Daoy (cell line): ENCODE measurements around the gene FHIP1B. TPM values are rescaled to one million over a fixed set of nuclear protein-coding genes. Genes with fewer than 3 reads are reported as not detected.

ENCODE experiments used
- DNase-seq: peaks from one replicate; pipeline ENCODE4 v3.0.0-alpha.2; 2015; ENCODE audit warnings: low read depth
- total RNA-seq: library from RNA; depleted of rRNA; stranded (reverse); fragments of >200 nt; shearing (Covaris generic); gene quantifications from 2 replicates; pipeline ENCODE4 v1.2.3, GENCODE V29; 2014

Gene FHIP1B
- total RNA-seq, 1 experiment from 2014 or later, result 14.9 TPM

DNA sequence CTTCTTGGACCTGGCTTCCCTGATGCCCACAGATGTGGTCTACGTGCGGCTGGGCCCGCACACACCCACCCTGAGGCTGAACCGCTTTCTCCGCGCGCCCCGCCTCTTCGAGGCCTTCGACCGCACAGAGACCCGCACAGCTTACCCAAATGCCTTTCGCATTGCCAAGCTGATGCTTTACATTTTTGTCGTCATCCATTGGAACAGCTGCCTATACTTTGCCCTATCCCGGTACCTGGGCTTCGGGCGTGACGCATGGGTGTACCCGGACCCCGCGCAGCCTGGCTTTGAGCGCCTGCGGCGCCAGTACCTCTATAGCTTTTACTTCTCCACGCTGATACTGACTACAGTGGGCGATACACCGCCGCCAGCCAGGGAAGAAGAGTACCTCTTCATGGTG, 5.7 kb upstream of the FHIP1B start:
- no peak for DNase-seq

DNA sequence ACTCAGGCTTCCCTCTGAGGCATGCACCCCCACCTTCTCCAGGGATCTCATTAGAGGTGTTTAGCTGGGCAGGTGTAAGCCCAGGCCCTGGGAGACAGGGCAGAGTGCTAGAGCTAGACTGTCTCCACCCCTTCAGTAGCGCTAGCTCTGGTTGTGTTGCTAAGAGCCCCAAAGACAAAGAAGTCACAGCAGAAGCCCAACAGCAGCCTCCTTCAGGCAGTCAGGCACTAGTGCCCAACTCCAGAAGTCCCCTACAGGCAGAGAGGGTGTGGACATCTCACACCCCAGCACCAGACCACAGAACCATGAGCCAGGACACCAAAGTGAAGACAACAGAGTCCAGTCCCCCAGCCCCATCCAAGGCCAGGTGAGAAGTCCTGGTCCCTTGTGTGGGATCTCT, 4.5 kb upstream of the FHIP1B start, which contains the start of gene CNGA4:
Gene CNGA4 (plus strand): TSS at position 188 of the 400 bp plus-strand sequence. CDS start 118 bp downstream, at position 306.
- no peak for DNase-seq

DNA sequence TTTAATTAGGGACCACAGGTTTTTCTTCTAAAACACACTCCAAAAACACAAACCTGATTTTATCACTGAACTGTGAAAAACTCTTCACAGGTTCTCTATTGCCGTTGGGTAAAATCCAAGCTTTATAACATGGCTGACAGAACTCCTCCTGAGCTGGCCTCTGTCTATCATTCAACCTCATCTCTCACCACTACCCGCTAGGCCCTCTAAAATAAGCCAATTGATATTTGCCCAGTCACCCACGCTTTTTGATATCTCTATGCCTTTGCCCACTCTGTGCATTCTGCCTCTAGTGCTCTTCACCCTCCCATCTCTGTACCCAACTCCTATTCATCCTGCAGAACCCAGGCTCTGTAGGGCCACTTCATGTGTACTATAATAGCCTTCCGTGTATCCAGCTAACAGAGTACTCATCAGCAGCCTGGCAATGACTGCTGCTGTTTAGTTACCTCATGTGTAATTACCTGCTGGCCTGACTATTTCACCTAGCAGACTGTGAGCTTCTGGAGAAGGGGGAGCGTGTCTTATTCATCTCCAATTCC, 3.4 kb upstream of the FHIP1B start:
- DNase-seq, result no peak

DNA sequence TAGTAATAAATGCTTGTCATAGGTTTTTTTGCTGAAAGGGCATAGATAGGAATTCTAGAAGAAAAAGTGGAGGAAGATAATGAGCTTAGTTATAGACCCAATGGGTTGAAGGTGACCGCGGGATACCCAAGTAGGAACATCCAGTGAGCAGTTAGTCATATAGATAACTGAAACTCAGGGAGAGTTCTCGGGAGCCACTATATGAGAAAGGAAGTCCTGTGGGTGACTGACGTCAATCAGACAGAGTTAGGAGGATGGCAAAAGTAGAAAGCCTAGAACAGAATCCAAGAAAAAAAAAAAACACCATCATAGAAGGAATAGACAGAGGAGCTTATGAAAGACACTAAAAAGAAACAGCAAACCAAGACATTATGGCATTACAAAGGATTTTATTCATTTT, 2.8 kb upstream of the FHIP1B start:
- no peak for DNase-seq

DNA sequence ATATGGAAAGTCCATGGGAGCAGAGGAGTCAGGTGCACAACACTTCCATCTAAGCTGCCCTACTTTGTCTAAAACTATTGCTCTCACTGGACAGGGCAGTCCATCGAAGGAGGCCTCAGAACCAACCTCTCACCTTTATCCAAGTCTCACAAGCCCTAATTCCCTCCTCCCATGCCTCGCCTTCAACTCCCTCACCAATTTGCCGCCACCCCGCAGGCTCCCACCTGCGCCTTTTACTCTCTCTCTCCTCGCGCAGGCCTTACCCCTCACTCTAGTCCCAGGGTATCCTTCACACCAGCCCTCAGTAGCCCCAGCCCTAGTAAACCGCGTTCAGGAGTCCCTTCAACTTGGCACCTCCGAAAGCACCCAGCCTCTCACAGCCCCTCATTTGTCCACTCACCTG, 451 bp downstream of the FHIP1B start:
- no peak for DNase-seq

DNA sequence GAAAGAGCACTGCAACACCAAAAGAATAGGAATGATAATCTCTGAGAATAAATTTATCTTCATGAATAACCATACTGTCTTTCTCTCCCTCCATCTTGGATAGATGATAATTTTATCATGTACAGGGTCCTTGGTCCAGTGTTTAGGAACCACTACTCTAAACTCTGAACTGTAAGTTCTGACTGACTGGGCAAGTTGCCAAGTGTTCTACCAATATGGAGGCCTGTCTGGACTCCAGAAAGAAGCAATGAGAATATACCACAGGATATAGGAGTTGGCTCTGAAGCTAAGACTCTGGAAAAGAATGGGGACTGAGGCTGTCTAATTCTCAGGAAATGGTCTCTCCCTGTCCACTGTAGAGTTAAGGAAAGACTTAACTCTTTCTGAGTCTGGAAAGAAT, 1.5 kb downstream of the FHIP1B start:
- no peak for DNase-seq

DNA sequence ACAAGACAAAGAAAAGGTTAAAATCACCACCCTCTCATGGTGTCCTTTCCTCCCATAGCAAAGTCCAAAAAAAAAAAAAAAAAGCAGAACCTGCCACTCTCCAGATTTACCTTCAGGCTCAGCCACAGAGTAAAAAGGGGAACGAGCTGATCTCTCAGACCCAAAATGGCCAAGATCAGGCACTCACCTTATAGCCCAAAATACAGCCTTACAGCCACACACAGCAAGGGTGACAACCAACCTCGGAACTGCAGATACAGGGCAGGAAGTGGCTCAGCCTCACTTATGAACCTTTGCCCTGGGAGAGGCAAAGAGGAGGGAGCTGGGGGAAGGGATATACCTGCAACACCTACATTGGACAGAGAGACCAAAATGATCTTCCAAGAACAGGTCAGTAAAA, 4.5 kb downstream of the FHIP1B start:
- no peak for DNase-seq

DNA sequence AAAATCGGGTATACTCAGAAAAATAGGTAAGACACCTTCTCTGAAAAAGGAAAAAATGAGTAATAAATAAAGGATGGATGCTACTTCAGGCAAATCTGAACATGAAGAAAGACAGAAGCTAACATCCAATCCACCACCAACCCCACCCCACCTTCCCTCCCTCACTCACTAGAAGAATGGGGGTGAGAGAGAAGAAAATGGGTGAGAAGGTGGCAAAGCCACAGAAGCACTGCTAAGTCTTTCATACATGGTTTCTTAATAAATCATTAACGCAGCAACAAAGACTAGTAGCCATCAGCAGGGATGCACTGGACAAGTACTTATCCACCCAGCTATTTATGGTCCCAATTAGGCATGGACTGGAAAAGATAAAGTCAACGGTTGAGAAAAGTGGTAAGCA, 5.9 kb downstream of the FHIP1B start:
- DNase-seq, result no peak

DNA sequence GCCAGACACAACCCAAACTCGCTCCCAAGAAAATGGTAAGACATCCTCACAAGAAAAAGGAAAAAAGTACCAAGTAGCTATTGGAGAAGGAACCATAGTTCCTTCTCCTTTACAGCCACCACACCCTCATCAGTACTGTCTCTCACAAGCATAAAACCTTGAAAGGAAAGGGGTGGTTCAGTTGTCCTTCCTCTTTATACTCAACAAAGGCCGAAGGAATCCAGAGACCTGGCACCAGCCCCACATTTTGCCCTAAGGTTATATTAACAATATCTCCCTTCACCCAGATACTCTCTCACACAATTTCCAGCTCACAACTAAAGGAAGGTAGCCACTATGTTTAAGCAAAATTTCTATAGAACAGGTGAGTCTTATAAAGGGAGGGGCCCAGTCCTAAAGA, 8.5 kb downstream of the FHIP1B start:
- DNase-seq, result no peak

DNA sequence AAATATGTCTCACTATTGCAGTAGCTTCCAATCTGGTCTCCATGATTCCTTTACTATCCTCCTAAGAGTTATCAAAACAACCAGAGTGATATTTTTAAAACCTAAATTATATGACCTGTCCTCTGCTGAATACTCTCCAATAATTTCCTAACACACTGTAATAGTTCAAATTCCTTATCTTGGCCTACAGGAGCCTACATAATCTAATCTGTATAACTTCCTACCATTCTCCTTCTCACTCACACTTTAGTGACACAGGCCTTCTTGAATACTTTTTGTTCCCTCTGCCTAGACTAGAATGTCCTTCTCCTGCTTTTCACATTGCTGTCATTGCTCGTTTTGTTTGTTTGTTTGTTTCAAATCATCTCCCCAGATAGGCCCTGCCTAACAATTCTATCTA, 9.4 kb downstream of the FHIP1B start:
- DNase-seq, result no peak

DNA sequence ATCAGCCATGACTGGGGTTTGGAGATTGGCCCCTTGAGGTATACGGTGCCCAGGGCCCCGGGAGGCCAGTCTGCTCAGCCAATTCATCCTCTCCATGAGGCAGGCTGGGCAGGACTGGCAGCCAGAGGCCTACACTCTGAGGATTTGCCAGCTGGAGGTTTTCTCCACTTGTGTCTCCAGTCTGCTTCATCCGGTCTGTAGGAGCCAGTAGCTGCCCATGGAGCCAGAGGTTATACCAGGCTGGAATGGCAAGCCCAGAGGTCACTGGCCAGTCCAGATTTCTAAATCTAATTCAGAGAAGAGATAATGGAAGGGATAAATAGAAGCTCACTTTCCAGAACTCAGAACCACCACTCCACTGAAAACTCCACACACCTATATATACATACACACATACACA, 10.0 kb downstream of the FHIP1B start:
- DNase-seq, result no peak

DNA sequence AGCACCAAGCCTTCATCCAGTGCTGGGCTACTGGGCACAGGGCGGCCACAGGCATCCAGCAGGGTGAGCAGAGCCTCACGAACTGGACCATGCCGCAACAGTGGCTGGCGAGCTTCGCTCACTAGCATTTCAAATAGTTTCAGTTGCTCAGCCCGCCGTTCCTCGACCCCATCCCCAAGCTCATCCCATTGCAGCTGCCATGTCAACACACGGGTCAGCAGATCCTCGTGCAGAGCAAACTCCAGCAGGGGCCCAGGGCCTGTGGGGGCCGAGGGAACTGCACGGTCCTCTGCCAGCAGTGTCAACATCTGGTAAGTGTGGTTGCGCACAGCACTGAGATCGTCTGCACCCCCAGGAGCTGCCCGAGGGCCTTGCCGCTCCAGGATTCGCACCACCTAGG, 10.6 kb downstream of the FHIP1B start:
- DNase-seq, result no peak

DNA sequence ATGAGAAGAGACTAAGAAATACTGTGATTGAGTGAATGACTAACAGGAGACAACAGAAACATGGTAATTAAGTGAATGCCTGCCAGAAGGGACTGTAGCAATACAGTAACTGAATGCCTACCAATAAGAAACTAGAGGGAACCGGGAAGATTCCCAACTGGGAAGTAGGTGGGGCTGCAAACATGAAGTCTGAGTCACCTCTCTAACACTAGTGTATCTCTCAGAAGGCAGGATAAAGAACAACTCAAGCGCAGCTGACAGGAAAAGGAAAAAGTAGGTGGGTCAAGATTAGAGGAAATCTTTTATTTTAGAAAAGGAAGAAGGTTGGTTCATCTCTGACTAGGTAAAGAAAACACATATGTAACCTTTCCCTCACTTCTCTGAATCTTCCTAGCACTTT, 15.1 kb downstream of the FHIP1B start:
- peak; percentile 68 for DNase-seq

DNA sequence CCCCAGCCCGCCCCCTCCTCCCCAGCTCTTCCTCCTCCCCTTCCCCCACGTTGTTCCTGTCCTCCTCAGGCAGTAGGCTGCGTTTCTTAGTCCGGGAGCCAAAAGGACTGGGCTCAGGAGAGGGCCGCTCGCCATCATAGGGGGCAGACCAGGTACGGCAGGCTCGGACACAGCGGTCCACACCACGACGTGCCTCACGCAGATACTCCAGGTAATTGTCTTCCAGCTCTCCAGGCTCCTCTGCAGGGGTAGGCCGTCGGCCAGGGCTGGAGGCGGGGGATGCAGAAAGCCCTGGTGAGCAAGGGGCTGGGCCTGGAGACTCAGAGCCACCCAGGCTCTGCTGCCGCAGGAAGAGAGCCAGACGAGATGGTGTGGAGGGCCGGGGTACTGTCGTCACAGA, 16.7 kb downstream of the FHIP1B start:
- no peak for DNase-seq

DNA sequence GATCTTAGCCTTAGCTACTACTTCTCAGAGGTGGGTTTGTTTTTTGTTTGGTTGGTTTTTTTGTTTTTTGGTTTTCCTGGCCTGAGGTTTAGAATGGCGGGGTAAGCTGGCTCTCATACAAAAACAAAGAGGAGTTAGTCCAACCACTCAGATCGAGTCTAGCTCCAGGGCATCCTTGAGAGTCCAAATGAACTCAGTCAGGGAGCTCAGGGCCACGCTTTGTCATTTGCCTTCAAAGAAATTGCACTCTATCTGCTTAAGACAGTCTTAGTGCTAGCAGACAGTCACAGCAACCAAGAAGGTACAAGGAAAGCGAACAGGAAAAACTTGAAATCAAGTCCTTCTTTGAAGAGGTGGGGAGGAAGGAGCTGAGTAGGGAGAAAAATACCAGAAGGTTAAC, 17.9 kb downstream of the FHIP1B start:
- no peak for DNase-seq

DNA sequence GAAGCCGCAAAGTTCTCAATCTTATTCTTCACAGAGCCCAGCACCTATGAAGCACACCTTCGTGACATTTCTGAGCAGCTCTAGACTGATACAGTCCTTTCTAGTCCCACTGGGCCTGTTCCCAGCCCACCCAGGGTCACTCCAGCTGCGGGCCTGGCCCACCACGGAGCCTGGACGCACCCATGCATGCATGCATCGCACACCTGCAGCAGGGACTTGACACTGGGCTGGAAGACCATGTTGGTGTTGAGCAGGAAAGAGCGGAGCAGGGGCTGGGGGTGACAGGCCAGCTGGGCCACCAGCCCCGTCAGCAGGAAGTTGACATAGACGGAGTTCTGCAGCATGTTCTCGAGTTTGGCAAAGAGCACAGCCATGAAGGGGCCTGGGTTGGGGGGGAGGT, 19.9 kb downstream of the FHIP1B start:
- no peak for DNase-seq

DNA sequence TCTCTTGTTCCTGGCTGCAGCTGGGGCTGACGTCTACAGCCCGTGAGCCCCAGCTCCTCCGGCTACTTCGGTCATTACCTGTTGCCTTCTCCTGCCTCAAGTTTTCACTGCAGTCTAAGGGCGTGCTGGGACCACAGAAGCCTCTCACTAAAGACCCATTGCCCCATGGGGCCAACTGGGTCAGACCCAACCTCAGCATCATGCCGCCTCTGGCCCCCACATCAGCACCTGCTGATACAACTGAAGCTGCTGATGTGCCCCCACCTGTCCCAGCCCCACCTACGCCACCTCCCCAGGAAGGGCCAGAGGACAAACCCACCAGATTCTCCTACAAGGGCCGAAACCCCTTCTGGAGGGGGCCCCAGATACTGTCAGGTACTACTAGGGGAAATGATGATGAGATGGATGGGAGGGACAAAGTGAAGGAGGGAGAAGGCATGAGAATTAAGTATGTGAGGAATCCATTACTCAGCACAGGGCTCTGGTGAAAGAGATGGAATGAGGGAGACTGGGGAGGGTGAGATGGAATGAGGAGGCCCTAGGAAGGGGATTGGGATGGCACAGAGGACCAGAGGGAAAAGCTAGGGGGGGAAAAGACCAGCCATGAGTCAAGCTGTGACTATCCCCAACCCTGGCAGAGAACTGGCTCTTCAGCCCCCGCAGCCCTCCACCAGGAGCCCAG, 24.0 kb downstream of the FHIP1B start:
- DNase-seq, result no peak

DNA sequence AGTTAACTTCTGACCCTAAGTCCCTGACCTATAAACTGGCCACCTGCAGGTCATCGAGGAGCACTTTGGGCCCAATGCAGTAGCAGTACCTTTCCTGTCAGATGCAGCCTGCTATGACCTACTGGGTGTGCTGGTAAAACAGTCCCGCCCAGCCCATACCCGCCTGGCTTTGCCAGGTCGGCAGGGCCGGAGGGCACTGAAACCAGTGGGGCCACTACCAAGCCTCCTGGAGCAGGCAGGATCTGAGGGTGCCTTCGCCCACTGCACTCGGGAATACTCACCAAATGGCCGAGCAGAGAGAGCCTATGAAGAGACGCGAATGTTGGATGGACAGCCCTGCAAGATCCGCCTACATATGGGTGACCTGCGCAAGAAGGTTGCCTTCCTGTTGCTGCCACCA, 24.6 kb downstream of the FHIP1B start:
- DNase-seq, result no peak

DNA sequence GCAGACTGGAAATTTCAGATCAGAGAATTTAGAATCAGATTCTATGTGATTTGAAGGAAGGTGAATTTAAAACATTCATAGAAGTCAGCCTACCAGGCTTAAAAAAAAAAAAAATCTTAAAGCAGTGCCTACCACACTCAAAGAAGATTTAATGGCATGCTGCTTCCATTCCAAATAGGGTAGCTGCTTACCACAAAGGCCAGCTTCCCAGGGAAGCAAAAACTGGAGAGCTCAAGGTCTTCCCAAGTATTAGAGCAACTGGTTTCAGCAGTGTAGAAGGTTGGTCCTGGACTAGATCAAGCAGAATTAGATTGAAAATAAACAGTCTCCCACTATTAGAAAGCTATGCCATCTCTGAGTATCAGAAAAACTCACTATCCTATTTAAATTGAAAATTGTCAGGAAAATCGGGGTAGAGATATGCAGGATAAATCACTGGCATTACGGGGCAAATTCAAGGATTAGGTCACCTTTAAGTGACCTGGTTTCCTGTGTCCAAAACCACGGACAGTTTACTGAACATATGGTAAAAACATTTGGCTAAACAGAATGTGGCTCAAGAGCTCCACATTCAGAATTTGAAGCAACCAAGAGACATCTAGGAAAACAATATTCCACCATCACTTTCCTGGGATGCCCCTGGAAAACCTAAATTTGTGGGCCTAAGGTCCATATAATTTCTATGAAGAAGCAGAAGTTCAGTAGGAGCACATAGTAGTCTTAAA, 27.8 kb downstream of the FHIP1B start:
- no peak for DNase-seq

DNA sequence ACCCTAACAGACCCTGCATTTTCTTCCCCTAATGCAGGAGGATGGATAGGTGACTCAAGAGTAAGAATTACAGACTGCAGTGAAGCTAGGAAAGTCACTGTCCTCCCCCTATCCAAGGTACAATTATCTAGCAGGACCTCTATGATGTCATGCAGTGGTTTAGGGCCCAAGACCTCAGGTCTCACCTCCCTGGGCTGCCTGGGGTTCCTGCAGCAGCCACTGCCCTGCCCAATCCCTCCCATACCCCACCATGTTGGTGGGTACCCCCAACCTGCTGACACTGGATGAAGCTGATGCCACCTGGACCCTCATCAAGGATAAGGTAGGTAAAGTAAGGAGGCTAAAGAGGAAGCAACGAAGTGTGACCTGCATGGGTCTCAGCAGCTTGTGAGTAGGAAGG, 29.1 kb downstream of the FHIP1B start, which contains the start of gene C11orf42:
Gene C11orf42 (plus strand): TSS at position 192 of the 400 bp plus-strand sequence. CDS start 59 bp downstream, at position 251.
- no peak for DNase-seq

DNA sequence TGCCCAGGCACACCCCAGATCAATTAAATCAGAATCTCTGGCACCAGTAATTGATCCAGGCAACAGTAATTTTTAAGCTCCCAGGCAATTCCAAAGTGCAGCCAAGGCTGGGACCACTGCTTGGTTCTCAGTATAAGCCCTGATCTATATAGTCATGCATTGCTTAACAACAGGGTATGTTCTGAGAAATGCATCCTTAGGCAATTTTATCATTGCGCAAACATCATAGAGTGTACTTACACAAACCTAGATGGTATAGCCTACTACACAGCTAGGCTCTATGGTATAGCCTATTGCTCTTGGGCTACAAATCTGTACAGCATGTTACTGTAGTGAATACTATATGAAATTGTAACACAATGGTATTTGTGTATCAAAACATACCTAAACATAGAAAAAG, 29.7 kb downstream of the FHIP1B start:
- no peak for DNase-seq

DNA sequence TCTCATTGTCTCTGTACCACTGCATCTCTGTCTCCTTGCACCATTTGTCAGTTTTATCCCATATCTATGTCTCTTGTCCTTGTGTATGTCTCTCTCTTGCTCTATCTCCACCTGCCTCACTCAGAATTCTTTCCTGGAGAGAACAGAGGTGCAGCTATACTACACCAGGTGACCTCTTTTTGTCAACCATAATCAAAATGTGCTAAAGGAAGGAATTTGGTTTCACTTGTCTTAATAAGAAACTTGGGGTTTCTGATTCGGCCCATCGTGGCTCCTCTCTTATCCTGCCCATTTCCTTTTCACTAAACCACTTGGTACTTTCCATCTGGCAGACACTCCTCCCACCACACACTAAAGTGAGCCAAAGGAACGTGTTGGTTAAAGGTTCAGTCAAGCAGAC, 31.1 kb downstream of the FHIP1B start:
- no peak for DNase-seq

DNA sequence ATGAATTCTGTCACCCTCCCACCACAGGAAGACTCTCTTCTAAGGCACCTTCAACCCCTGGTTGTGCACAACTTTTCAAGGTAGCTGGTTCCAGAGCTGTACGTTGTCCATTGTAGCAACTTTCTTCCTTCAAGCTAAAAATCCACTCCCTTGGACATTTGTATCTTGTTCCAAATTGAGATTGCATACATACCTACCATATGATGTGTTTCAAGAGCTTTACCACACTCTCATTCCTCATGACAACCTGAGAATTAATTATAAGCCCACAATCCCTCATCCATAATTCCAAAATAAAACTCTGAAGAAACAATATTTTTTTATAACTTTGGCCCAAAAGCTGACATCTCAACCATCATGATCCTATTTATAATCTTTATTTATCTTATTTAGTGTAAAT, 32.4 kb downstream of the FHIP1B start:
- no peak for DNase-seq
